Panc1 (cell line): Measurements from ENCODE around the gene DNMT3A.

Experiments used
- CTCF ChIP-seq: fragments of 450-650 bp; IDR thresholded peaks from 2 replicates; pipeline ENCODE4 v1.5.1; 2017; ENCODE audit warnings: mild to moderate bottlenecking
- POLR2AphosphoS5 ChIP-seq: IDR thresholded peaks from 2 replicates; pipeline ENCODE4 v1.6.1; 2012; ENCODE audit warnings: mild to moderate bottlenecking, low read depth, low read length, moderate library complexity
- REST ChIP-seq, 2 experiments: IDR thresholded peaks; 2 replicates each; pipeline ENCODE4 v1.6.1; 2011 to 2012; ENCODE audit warnings: low read depth in 2 of 2, control low read depth in 1 of 2, low read length in 1 of 2, mild to moderate bottlenecking in 1 of 2, moderate library complexity in 1 of 2; ENCODE audit not compliant: insufficient read depth in 1 of 2
- SIN3A ChIP-seq: IDR thresholded peaks from 2 replicates; pipeline ENCODE4 v1.6.1; 2012; ENCODE audit warnings: low read depth, mild to moderate bottlenecking, low read length, moderate library complexity, borderline replicate concordance; ENCODE audit not compliant: insufficient read depth
- TCF7L2 ChIP-seq: IDR thresholded peaks from 2 replicates; pipeline ENCODE4 v1.6.1; 2011; ENCODE audit warnings: mild to moderate bottlenecking, low read depth, low read length, inconsistent platforms

DNA sequence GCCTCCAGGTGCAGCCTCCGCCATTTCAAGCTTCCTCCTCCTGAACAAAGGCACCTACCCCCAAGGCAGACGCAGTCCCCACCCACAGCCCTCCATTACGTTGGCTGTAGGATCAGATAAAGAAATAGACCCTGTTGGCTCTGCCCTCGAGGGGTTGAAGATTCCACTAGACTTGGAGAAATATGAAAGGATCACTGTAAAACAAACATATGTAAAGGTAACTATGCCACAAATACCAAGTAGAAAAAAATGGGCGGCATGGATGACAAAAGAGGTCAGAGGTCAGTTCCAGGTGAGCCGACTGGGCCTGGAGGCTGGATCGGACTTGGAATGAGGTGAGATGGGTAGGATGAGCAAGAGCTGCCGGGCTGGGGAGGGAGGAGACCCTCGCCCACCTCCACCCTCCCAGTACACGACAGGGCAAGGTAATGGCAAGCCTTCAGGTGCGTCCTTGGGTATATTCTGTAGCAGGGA, 88.5 kb downstream of the DNMT3A start:
- TF ChIP-seq POLR2AphosphoS5 (no peak), CTCF (no peak), TCF7L2 (no peak), REST (IDR thresholded peaks at IDR 0.05; ENCODE audit: insufficient read depth in 1 of 2, low read depth in 2 of 2, low read length in 1 of 2) (no peak), SIN3A (no peak)
